ENCODE data around the gene COG6. TPM values are rescaled to one million over a fixed set of nuclear protein-coding genes. Genes with fewer than 3 reads are reported as not detected.

Gene COG6
- total and polyA plus RNA-seq, 2 of the 4 experiments (the other 2 are of a cell fraction) = 22.8 to 37.5 TPM

DNA sequence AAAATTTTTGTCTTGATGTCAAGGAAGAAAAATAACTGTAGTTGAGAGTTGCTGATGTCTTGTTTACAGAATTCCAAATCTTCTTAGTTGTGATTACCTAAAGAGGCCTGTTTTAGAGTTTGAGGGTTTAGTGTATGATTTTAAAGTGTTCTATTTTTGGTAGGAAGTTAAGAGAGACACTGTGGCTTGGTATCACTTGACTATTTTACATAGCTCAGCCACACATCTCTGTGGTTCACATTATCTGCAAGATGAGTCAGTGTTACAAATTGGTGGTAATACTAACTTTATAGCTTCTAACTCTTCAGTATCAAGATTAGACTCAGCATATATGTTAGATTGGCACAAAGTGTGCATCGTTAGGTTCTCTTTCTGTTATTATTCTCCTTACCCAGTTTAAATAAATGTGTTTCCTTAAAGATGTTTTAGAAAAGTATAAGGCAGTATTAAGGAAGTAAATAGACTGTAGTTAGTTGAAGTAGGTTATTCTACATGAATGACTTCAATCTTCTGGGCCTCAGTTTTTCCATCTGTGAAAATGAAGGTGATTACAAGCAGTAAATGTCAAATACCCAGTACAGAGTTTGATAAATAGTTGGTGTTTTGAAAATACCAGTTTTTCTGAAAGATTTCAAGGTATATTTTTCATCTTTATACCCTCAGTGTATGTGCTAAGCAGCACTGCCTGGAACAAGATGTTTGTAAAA lies 33.4 kb downstream of the COG6 start:
- no peaks in the 10 kb centered on the region for H3K79me1 ChIP-seq (ENCODE audit: low read depth in 1 of 2, low read length in 2 of 2)
- H4K8ac ChIP-seq (ENCODE audit: low read depth in 2 of 2, low read length in 2 of 2) = no peak overlapping the region
- intact Hi-C loops (cut with micrococcal nuclease) = loop anchor here (10.0 kb wide), 1 partner anchor 1086 kb away; the partner anchor contains the start of gene MRPS31
- H3K27ac ChIP-seq (ENCODE audit: insufficient read depth, low read length) = no peak overlapping the region
- no peak overlapping the region for H2BK120ac ChIP-seq (ENCODE audit: low read depth, low read length)
- no peak overlapping the region for H3K4ac ChIP-seq (ENCODE audit: low read depth, low read length)
- WGBS, 2 experiments (ENCODE audit: extremely low coverage in 2 of 2, insufficient read length in 1 of 2) = no CpG with 5 or more reads among the region's 1 CpG
- H3K27me3 ChIP-seq (ENCODE audit: control insufficient read depth, insufficient read depth, low read length) = no peaks in the 10 kb centered on the region
- peak overlapping the region; percentile 5 for H2BK5ac ChIP-seq (ENCODE audit: low read depth, low read length, poor library complexity, severe bottlenecking)
- 0 out of 2 replicates have a peak overlapping the region, but pooled peaks have one; percentile 29 for H3K14ac ChIP-seq (replicated peaks; ENCODE audit: low read depth, low read length)
- POLR2A ChIA-PET (ENCODE audit: unreplicated experiment) = interaction anchor here (0.7 kb wide), 1 partner anchor 12 kb away, joined by 4 read pairs; no protein-coding TSS in a partner anchor
- dilution Hi-C loops (cut with HindIII; ENCODE audit: low sequenced_read_pairs, unreplicated experiment) = no loop called here
- in situ Hi-C loops (cut with MboI; ENCODE audit: low sequenced_read_pairs) = loop anchor here (25.0 kb wide), 1 partner anchor 998 kb away; no protein-coding TSS in a partner anchor
- peaks cover 6% of the 10 kb centered on the region; the same call in 1 of the 2 replicates for H3K36me3 ChIP-seq (ENCODE audit: control insufficient read depth, insufficient read depth, low read length)
- no peak overlapping the region for H3K56ac ChIP-seq (ENCODE audit: extremely low read depth, insufficient read depth, low read length)
- CTCF ChIA-PET = no interaction called here
- no peak overlapping the region for H2AK5ac ChIP-seq (ENCODE audit: low read depth, low read length)
- BruUV-seq (replicated peaks) = no TSS peak
- H3K4me3 ChIP-seq (ENCODE audit: insufficient read depth, low read depth, low read length) = no peak overlapping the region
- H2AK9ac ChIP-seq (replicated peaks; ENCODE audit: low read depth, low read length, poor library complexity) = no peak overlapping the region
- H2AFZ ChIP-seq (replicated peaks; ENCODE audit: low read length, poor library complexity) = no peak overlapping the region
- ATAC-seq (ENCODE audit: low read depth) (peak; percentile 58), DNase-seq (peak; percentile 54)
- no peak overlapping the region for H3K4me2 ChIP-seq (ENCODE audit: low read depth, low read length)
- peaks cover 7% of the 10 kb centered on the region; the same call in 1 of the 2 replicates for H3K9me1 ChIP-seq (ENCODE audit: insufficient read depth, low read length)
- H3K4me1 ChIP-seq (ENCODE audit: control insufficient read depth, insufficient read depth, low read length) = peaks cover 6% of the 10 kb centered on the region
- no peak overlapping the region for H4K5ac ChIP-seq (ENCODE audit: low read depth, low read length)
- H2BK15ac ChIP-seq (ENCODE audit: low read depth, low read length) = no peak overlapping the region
- no peak overlapping the region for H2BK20ac ChIP-seq (ENCODE audit: low read depth, low read length)
- H3K18ac ChIP-seq (ENCODE audit: low read depth, low read length) = no peak overlapping the region
- no peaks in the 10 kb centered on the region for H4K20me1 ChIP-seq (ENCODE audit: insufficient read depth, low read length)
- no peaks in the 10 kb centered on the region for H3K9me3 ChIP-seq (ENCODE audit: control insufficient read depth, insufficient read depth, low read length)
- no peak overlapping the region for H4K91ac ChIP-seq (ENCODE audit: insufficient read depth, low read depth, low read length)
- H3K9ac ChIP-seq (ENCODE audit: low read depth, low read length) = no peak overlapping the region
- H3K23ac ChIP-seq (ENCODE audit: low read depth, low read length) = no peak overlapping the region
- TF ChIP-seq POLR2A (IDR thresholded peaks at IDR 0.05; ENCODE audit: low read depth, low read length) (no peak), MXI1 (IDR thresholded peaks at IDR 0.05; ENCODE audit: borderline replicate concordance, low read depth, low read length) (no peak), BHLHE40 (IDR thresholded peaks at IDR 0.05; ENCODE audit: low read depth, low read length) (no peak), MAZ (IDR thresholded peaks at IDR 0.05; ENCODE audit: borderline replicate concordance, low read depth, low read length) (no peak), MAFK (IDR thresholded peaks at IDR 0.05; ENCODE audit: low read depth, low read length) (no peak), CHD1 (IDR thresholded peaks at IDR 0.05; ENCODE audit: low read depth, low read length) (no peak), CEBPB (IDR thresholded peaks at IDR 0.05; ENCODE audit: low read depth, low read length) (no peak), RFX5 (IDR thresholded peaks at IDR 0.05; ENCODE audit: low read depth, low read length) (no peak), FOS (IDR thresholded peaks at IDR 0.05; ENCODE audit: low read depth, low read length) (no peak), SMC3 (IDR thresholded peaks at IDR 0.05; ENCODE audit: low read depth, low read length) (no peak), NFE2L2 (IDR thresholded peaks at IDR 0.05; ENCODE audit: low read depth, low read length) (no peak), RCOR1 (IDR thresholded peaks at IDR 0.05; ENCODE audit: insufficient replicate concordance, low read length) (no peak), RAD21 (IDR thresholded peaks at IDR 0.05; ENCODE audit: low read length) (no peak)
- TF ChIP-seq, protein P1, sequence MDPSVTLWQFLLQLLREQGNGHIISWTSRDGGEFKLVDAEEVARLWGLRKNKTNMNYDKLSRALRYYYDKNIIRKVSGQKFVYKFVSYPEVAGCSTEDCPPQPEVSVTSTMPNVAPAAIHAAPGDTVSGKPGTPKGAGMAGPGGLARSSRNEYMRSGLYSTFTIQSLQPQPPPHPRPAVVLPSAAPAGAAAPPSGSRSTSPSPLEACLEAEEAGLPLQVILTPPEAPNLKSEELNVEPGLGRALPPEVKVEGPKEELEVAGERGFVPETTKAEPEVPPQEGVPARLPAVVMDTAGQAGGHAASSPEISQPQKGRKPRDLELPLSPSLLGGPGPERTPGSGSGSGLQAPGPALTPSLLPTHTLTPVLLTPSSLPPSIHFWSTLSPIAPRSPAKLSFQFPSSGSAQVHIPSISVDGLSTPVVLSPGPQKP (IDR thresholded peaks at IDR 0.05; ENCODE audit: borderline replicate concordance, low read depth, low read length) = no peak
- TF ChIP-seq, protein P2, sequence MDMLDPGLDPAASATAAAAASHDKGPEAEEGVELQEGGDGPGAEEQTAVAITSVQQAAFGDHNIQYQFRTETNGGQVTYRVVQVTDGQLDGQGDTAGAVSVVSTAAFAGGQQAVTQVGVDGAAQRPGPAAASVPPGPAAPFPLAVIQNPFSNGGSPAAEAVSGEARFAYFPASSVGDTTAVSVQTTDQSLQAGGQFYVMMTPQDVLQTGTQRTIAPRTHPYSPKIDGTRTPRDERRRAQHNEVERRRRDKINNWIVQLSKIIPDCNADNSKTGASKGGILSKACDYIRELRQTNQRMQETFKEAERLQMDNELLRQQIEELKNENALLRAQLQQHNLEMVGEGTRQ (IDR thresholded peaks at IDR 0.05; ENCODE audit: low read depth, low read length) = no peak

Data from IMR-90 (cell line).